PC-9 (cell line): ENCODE measurements around the gene LZTS3.

Experiments
- CTCF ChIP-seq: fragments of 200-600 bp; sonication (generic); conservative IDR thresholded peaks from 2 replicates; pipeline ENCODE4 v1.6.1; 2017; ENCODE audit warnings: mixed run types, antibody characterized with exemption, mild to moderate bottlenecking, moderate library complexity
- EZH2 ChIP-seq: fragments of 200-600 bp; sonication (generic); IDR thresholded peaks from 2 replicates; pipeline ENCODE4 v1.8.0; 2017; ENCODE audit warnings: antibody characterized with exemption, low read depth

GRCh38 chr20:3174442-3175261 lies 1.3 kb upstream of the LZTS3 start:
- no peak for TF ChIP-seq CTCF
- TF ChIP-seq EZH2: no peak
